Spleen (tissue), 7 donors: Measurements from ENCODE around the gene SLC28A1.

Source experiments
- CTCF ChIP-seq, 11 experiments: fragments of 200-600 bp in 7 of 11; fragments of 450-650 bp in 4 of 11; sonication (generic) in 4 of 11; IDR thresholded peaks in 8 of 11; conservative IDR thresholded peaks in 3 of 11; 1 replicate in 7 of 11; 2 replicates in 4 of 11; pipeline versions ENCODE4 v1.4.0 to v1.8.0; 2016 to 2021; ENCODE audit warnings: antibody characterized with exemption in 11 of 11, inconsistent platforms in 4 of 11, mild to moderate bottlenecking in 1 of 11
- POLR2A ChIP-seq, 3 donors: fragments of 450-650 bp; IDR thresholded peaks; one replicate each; pipeline ENCODE4 v1.5.1; 2017; ENCODE audit warnings: antibody characterized with exemption in 3 of 3, mild to moderate bottlenecking in 1 of 3
- POLR2AphosphoS5 ChIP-seq, 3 donors: sonication (generic); formaldehyde crosslinking; IDR thresholded peaks; one replicate each; pipeline ENCODE4 v1.5.1; 2017; ENCODE audit warnings: antibody characterized with exemption in 3 of 3
- donor health status: DM: no; HTN: no; CAD: no; lungs with moderate emphysema.
- donor health status: DM: no; HTN: no; CAD: no.
- donor health status: DM: no; HTN: no; CAD: no.

GRCh38 chr15:84908564-84908963 lies 24.1 kb downstream of the SLC28A1 start:
- TF ChIP-seq CTCF (IDR thresholded peaks at IDR 0.05 in 8 of 11, conservative IDR thresholded peaks at IDR 0.05 in 3 of 11), result no peak
- TF ChIP-seq POLR2A (IDR thresholded peaks at IDR 0.05), result no peak
- TF ChIP-seq POLR2AphosphoS5 (IDR thresholded peaks at IDR 0.05), result no peak
